BE2C (cell line): ENCODE data around the gene PUS7L.

Source experiments
- DNase-seq: peaks from one replicate; pipeline ENCODE4 v3.0.0-alpha.2; 2020
- H3K27me3 ChIP-seq: fragments of 250-450 bp; sonication (Bioruptor Pico); 2 replicates; pipeline ENCODE4 v1.5.1; 2020; ENCODE audit warnings: mild to moderate bottlenecking
- H3K36me3 ChIP-seq: fragments of 250-450 bp; sonication (Bioruptor Pico); 2 replicates; pipeline ENCODE4 v1.5.1; 2020; ENCODE audit warnings: mild to moderate bottlenecking
- H3K4me1 ChIP-seq: fragments of 250-450 bp; sonication (Bioruptor Pico); 2 replicates; pipeline ENCODE4 v1.5.1; 2020
- H3K4me3 ChIP-seq: 2 replicates; pipeline ENCODE4 v1.5.1; 2011; ENCODE audit warnings: low read depth, low read length
- H3K9me3 ChIP-seq: fragments of 250-450 bp; sonication (Bioruptor Pico); 2 replicates; pipeline ENCODE4 v1.5.1; 2020
- TF ChIP-seq, protein P1 (sequence below): IDR thresholded peaks from 2 replicates; pipeline ENCODE4 v1.5.1; 2012; ENCODE audit warnings: mild to moderate bottlenecking, low read depth, low read length

PUS7L gene

DNA sequence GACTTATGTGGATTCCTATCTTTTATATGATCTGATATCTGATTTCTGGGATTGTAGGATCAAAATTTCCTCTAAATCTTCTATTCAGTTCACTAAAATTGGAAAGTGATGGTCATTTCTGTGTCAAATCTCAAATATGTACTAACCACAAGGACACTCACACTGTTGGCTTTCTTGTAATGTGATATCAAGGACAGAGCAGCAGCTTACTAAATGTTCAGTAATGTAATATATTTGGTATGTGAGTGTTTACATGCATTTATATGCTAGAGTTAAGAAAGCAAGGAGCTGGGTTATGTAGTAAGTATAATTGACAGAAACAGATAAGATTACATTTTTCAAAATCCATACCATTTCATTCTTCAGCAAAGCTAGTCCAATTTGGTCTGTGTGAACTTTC, 16.5 kb downstream of the PUS7L start:
- Histone ChIP-seq H3K4me3 (no peak overlapping the region), H3K4me1 (no peaks in the 10 kb centered on the region), H3K27me3 (no peaks in the 10 kb centered on the region), H3K36me3 (no peaks in the 10 kb centered on the region), H3K9me3 (no peaks in the 10 kb centered on the region)
- TF ChIP-seq, protein P1, sequence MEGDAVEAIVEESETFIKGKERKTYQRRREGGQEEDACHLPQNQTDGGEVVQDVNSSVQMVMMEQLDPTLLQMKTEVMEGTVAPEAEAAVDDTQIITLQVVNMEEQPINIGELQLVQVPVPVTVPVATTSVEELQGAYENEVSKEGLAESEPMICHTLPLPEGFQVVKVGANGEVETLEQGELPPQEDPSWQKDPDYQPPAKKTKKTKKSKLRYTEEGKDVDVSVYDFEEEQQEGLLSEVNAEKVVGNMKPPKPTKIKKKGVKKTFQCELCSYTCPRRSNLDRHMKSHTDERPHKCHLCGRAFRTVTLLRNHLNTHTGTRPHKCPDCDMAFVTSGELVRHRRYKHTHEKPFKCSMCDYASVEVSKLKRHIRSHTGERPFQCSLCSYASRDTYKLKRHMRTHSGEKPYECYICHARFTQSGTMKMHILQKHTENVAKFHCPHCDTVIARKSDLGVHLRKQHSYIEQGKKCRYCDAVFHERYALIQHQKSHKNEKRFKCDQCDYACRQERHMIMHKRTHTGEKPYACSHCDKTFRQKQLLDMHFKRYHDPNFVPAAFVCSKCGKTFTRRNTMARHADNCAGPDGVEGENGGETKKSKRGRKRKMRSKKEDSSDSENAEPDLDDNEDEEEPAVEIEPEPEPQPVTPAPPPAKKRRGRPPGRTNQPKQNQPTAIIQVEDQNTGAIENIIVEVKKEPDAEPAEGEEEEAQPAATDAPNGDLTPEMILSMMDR = no peak
- DNase-seq = no peak

DNA sequence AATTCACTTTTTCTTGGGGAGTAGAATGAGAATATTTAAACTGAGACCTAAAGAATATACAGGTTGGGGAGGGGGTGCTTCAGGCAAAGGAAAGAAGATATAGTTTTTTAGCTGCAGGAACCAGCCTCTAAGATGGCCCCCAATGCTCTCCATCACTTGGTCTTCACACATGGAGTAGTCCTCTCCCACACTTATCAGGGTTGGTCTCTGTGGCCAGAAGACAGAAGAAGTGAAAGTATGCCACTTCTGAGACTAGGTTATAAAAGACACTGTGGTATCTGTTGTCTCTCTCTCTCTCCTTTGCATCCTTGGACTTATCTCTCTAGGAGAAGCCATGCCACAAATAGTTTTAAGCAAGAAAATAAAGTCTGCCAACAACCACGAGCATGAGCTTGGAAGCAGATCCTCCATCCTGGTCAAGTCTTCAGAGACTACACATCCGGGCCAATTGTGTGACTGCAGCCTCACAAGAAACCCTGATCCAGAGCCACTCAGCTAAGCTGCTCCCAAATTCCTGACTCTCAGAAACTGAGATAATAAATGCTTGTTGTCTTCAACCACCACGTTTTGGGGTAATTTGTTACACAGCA, 18.0 kb downstream of the PUS7L start:
- DNase-seq = no peak
- H3K9me3 ChIP-seq = no peaks in the 10 kb centered on the region
- no peaks in the 10 kb centered on the region for H3K27me3 ChIP-seq
- no peaks in the 10 kb centered on the region for H3K36me3 ChIP-seq
- no peaks in the 10 kb centered on the region for H3K4me1 ChIP-seq
- H3K4me3 ChIP-seq = no peak overlapping the region
- TF ChIP-seq, protein P1 = no peak

- Histone ChIP-seq H3K4me1 (no peaks in the 10 kb centered on the region), H3K4me3 (no peak overlapping the region), H3K36me3 (no peaks in the 10 kb centered on the region), H3K27me3 (no peaks in the 10 kb centered on the region), H3K9me3 (no peaks in the 10 kb centered on the region)
- TF ChIP-seq, protein P1 = no peak
- no peak for DNase-seq
These were observed 20.9 kb downstream of the PUS7L start for GRCh38 chr12:43737646-43738045.

DNA sequence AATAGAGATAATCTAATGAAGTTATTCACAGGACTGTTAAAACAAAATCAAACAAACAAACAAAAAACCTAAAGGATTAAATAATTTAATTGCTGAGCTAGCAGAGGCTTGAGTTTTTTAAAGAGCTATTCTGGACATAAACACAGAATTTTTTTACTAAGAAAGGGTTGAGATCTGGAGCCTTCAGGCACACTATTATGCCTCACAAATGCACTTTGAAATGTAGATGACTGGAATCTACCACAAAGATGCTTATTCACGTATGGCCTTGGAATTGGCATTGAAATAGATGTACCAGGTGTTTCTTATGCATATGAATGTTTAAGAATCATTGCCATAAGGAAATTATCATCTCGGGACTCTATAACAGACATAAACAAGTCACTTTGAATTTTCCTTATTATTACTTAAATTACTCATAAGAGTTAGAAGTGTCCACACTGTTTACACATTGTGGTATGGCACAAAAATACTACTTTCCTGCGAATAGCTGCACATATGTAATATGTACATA, 21.6 kb downstream of the PUS7L start:
- no peaks in the 10 kb centered on the region for H3K4me1 ChIP-seq
- H3K4me3 ChIP-seq = no peak overlapping the region
- TF ChIP-seq, protein P1 = no peak
- no peaks in the 10 kb centered on the region for H3K27me3 ChIP-seq
- H3K9me3 ChIP-seq = no peaks in the 10 kb centered on the region
- no peaks in the 10 kb centered on the region for H3K36me3 ChIP-seq
- no peak for DNase-seq

GRCh38 chr12:43733687-43734086, 24.9 kb downstream of the PUS7L start:
- Histone ChIP-seq H3K4me3 (no peak overlapping the region), H3K36me3 (no peaks in the 10 kb centered on the region), H3K4me1 (no peaks in the 10 kb centered on the region), H3K9me3 (no peaks in the 10 kb centered on the region), H3K27me3 (no peaks in the 10 kb centered on the region)
- TF ChIP-seq, protein P1 = 0 out of 2 replicates have a peak, but pooled peaks have one; percentile 2
- DNase-seq = no peak

GRCh38 chr12:43730283-43730682, 28.3 kb downstream of the PUS7L start:
- TF ChIP-seq, protein P1 = no peak
- H3K4me3 ChIP-seq = no peak overlapping the region
- no peak for DNase-seq

More at GRCh38 chr12:43730283-43730682, 28.3 kb downstream of the PUS7L start:
- H3K36me3 ChIP-seq = no peaks in the 10 kb centered on the region
- no peaks in the 10 kb centered on the region for H3K27me3 ChIP-seq
- no peaks in the 10 kb centered on the region for H3K9me3 ChIP-seq
- no peaks in the 10 kb centered on the region for H3K4me1 ChIP-seq
